Stimulated activated effector memory CD8-positive, alpha-beta T cell treated with anti-CD3 and anti-CD28 coated beads, Interleukin-12 subunit alpha, Interleukin-12 subunit beta, amount 100 ng/mL, for 72 hours (primary cell): ENCODE measurements around the gene LDAH.

Source experiments
- ATAC-seq: fragments of 150-1000 bp; cut with Tn5 transposase; 2 replicates; pipeline ENCODE4 v1.10.0; 2021
- DNase-seq, 2 donors: peaks; one replicate each; pipeline ENCODE4 v3.0.0; 2021 to 2022; ENCODE audit warnings: low spot score in 2 of 2
- H3K27ac Mint-ChIP-seq: one replicate; pipeline ENCODE4 v1.8.0; 2022; ENCODE audit warnings: mild to moderate bottlenecking, mixed read lengths
- H3K36me3 Mint-ChIP-seq: one replicate; pipeline ENCODE4 v1.8.0; 2022; ENCODE audit warnings: mild to moderate bottlenecking, mixed read lengths
- H3K4me1 Mint-ChIP-seq: one replicate; pipeline ENCODE4 v1.8.0; 2022; ENCODE audit warnings: mixed read lengths
- H3K4me3 Mint-ChIP-seq: one replicate; pipeline ENCODE4 v1.8.0; 2022; ENCODE audit warnings: mild to moderate bottlenecking, mixed read lengths
- H3K9me3 Mint-ChIP-seq: one replicate; pipeline ENCODE4 v1.8.0; 2022; ENCODE audit warnings: mixed read lengths

Gene LDAH

DNA sequence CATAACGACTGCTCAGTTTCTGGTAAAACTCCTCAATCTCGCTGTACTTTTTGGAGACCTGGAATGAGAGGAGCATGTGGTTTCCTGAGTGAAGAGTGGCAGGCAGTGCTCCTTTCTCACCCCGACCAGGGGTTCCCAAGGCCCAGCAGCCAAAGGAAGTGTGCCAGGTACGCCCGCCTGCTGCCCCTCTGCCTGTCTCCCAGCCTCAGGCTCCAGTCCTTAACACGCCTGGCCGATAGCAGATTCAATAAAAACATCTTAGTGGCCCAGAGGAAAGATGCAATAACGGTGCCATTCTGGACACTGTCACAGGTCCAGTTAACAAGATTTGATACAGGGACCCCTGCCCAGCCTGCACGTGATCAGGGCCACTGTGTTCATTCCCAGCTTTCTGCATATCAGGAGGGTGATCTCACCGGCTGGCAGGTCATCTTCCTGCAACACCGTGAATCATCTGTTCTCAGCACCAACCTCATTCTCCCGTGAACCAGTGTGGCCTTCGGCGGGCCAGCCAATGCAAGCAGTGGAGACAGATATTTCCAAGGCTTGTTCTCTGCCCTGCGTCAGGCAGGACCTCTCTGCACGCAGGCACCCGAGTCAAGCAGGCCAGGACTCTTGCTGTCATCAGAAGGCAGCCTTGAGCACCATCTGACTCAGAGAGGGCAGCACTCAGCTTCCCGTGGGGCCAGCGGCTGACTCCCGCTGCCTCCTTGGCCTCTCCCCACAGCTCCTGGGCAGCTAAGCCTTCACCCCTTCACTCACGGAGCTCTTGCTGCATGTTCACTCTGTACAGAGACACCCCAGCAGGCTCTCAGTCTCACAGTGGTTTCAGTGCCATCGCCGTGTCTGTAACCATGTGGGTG, 181.5 kb downstream of the LDAH start:
- Mint-ChIP-seq H3K9me3 (no peaks in the 10 kb centered on the region), H3K4me1 (peaks cover 13% of the 10 kb centered on the region), H3K36me3 (peaks cover 16% of the 10 kb centered on the region), H3K4me3 (no peak overlapping the region), H3K27ac (no peak overlapping the region)
- ATAC-seq, result no peak
- no peak for DNase-seq

GRCh38 chr2:20640411-20641122, 182.3 kb downstream of the LDAH start:
- DNase-seq (no peak), ATAC-seq (no peak)
- no peaks in the 10 kb centered on the region for H3K9me3 Mint-ChIP-seq
- H3K36me3 Mint-ChIP-seq, result peaks cover 16% of the 10 kb centered on the region
- peaks cover 18% of the 10 kb centered on the region for H3K4me1 Mint-ChIP-seq
- H3K4me3 Mint-ChIP-seq, result no peak overlapping the region
- H3K27ac Mint-ChIP-seq, result peak overlapping the region; percentile 48

GRCh38 chr2:20638646-20639430, 184.1 kb downstream of the LDAH start:
- Mint-ChIP-seq H3K9me3 (no peaks in the 10 kb centered on the region), H3K4me3 (no peak overlapping the region), H3K36me3 (peaks cover 10% of the 10 kb centered on the region), H3K27ac (no peak overlapping the region), H3K4me1 (peaks cover 22% of the 10 kb centered on the region)
- DNase-seq, result no peak
- no peak for ATAC-seq

GRCh38 chr2:20638014-20638413, 184.9 kb downstream of the LDAH start:
- no peaks in the 10 kb centered on the region for H3K9me3 Mint-ChIP-seq
- H3K27ac Mint-ChIP-seq, result no peak overlapping the region
- no peak overlapping the region for H3K4me3 Mint-ChIP-seq
- no peak for DNase-seq
- H3K36me3 Mint-ChIP-seq, result peaks cover 10% of the 10 kb centered on the region
- H3K4me1 Mint-ChIP-seq, result peaks cover 22% of the 10 kb centered on the region
- no peak for ATAC-seq

DNA sequence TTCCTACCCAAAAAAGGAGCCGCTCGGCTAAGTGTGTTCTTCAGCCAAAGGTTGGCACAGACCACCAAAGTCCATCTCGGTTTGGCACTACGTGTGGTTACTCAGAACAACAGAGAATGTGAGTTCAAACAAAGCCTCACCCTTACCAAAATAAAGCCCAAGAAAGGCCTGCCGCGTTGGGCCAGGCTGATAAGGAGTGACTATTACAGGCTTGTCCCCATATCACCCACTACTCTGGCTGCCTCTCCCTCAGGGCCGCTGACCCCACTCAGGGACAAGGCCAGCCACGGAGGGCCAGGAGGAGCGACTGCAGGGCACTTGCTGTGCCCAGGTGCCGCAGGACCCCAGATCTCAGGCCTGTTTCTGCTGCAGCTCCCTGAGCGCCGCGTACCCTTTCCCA, 185.8 kb downstream of the LDAH start:
- no peaks in the 10 kb centered on the region for H3K9me3 Mint-ChIP-seq
- peaks cover 10% of the 10 kb centered on the region for H3K36me3 Mint-ChIP-seq
- ATAC-seq, result no peak
- peaks cover 16% of the 10 kb centered on the region for H3K4me1 Mint-ChIP-seq
- no peak overlapping the region for H3K4me3 Mint-ChIP-seq
- DNase-seq, result no peak
- no peak overlapping the region for H3K27ac Mint-ChIP-seq

- Mint-ChIP-seq H3K4me1 (peaks cover 10% of the 10 kb centered on the region), H3K27ac (peak overlapping the region; percentile 43), H3K36me3 (peaks cover 10% of the 10 kb centered on the region), H3K4me3 (no peak overlapping the region), H3K9me3 (no peaks in the 10 kb centered on the region)
- DNase-seq (peak; percentile 56 to 77), ATAC-seq (peak; percentile 84)
Measured at GRCh38 chr2:20635675-20636584, 187.0 kb downstream of the LDAH start.

GRCh38 chr2:20635113-20635510, 187.8 kb downstream of the LDAH start:
- Mint-ChIP-seq H3K4me3 (no peak overlapping the region), H3K36me3 (peaks cover 10% of the 10 kb centered on the region), H3K4me1 (peaks cover 10% of the 10 kb centered on the region), H3K9me3 (no peaks in the 10 kb centered on the region), H3K27ac (no peak overlapping the region)
- DNase-seq (no peak), ATAC-seq (no peak)

- DNase-seq, result no peak
- H3K9me3 Mint-ChIP-seq, result no peaks in the 10 kb centered on the region
- no peak overlapping the region for H3K27ac Mint-ChIP-seq
- H3K4me1 Mint-ChIP-seq, result peaks cover 10% of the 10 kb centered on the region
- H3K4me3 Mint-ChIP-seq, result no peak overlapping the region
- H3K36me3 Mint-ChIP-seq, result peaks cover 8% of the 10 kb centered on the region
- ATAC-seq, result no peak
Measured at GRCh38 chr2:20634507-20635112, 188.3 kb downstream of the LDAH start.
